DND-41 (cell line): Measurements from ENCODE around the gene SLC38A3.

ENCODE experiments used
- ATAC-seq: fragments of 200-7000 bp; cut with Tn5 transposase; 3 replicates; pipeline ENCODE4 v1.9.1; 2021; ENCODE audit warnings: low read depth; ENCODE audit not compliant: insufficient read depth
- DNase-seq: peaks from one replicate; pipeline ENCODE4 v3.0.0-alpha.2; 2020
- H2AFZ ChIP-seq: 2 replicates; pipeline ENCODE4 v1.6.0; 2012; ENCODE audit warnings: low read depth, low read length
- H3K27ac ChIP-seq: 2 replicates; pipeline ENCODE4 v1.5.1; 2012; ENCODE audit warnings: low read length, inconsistent platforms
- H3K27me3 ChIP-seq: fragments of 200-600 bp; sonication (generic); 2 replicates; pipeline ENCODE4 v1.6.0; 2012; ENCODE audit warnings: low read length, mild to moderate bottlenecking, inconsistent platforms; ENCODE audit not compliant: insufficient read depth, poor library complexity
- H3K36me3 ChIP-seq: 2 replicates; pipeline ENCODE4 v1.5.1; 2012; ENCODE audit warnings: low read length, inconsistent platforms; ENCODE audit not compliant: insufficient read depth
- H3K4me1 ChIP-seq: 2 replicates; pipeline ENCODE4 v1.5.1; 2012; ENCODE audit warnings: mild to moderate bottlenecking, low read length; ENCODE audit not compliant: insufficient read depth
- H3K4me2 ChIP-seq: 2 replicates; pipeline ENCODE4 v1.6.0; 2012; ENCODE audit warnings: mild to moderate bottlenecking, moderate library complexity, low read length, inconsistent platforms; ENCODE audit not compliant: insufficient read depth
- H3K4me3 ChIP-seq, 2 experiments: fragments of 200-600 bp in 1 of 2; shearing (Covaris generic) in 1 of 2; 2 replicates each; pipeline ENCODE4 v1.5.1; 2012 to 2016; ENCODE audit warnings: inconsistent platforms in 2 of 2, low read length in 2 of 2, mild to moderate bottlenecking in 2 of 2, low read depth in 1 of 2, moderate library complexity in 1 of 2
- H3K79me2 ChIP-seq: 2 replicates; pipeline ENCODE4 v1.6.0; 2012; ENCODE audit warnings: low read length, inconsistent platforms; ENCODE audit not compliant: insufficient read depth
- H3K9ac ChIP-seq: 2 replicates; pipeline ENCODE4 v1.6.0; 2012; ENCODE audit warnings: low read depth, mild to moderate bottlenecking, inconsistent platforms, low read length, moderate library complexity
- H3K9me3 ChIP-seq: 2 replicates; pipeline ENCODE4 v1.5.1; 2012; ENCODE audit warnings: low read length, moderate library complexity, mild to moderate bottlenecking, inconsistent platforms; ENCODE audit not compliant: insufficient read depth, severe bottlenecking
- H4K20me1 ChIP-seq: 2 replicates; pipeline ENCODE4 v1.6.0; 2012; ENCODE audit warnings: low read length; ENCODE audit not compliant: insufficient read depth
- CTCF ChIP-seq: IDR thresholded peaks from 2 replicates; pipeline ENCODE4 v1.5.1; 2012; ENCODE audit warnings: borderline replicate concordance, low read length, moderate library complexity, mild to moderate bottlenecking; ENCODE audit not compliant: poor library complexity, severe bottlenecking; ENCODE audit errors: extremely low read depth
- EZH2 ChIP-seq: IDR thresholded peaks from 3 replicates; pipeline ENCODE4 v1.6.1; 2012; ENCODE audit warnings: borderline replicate concordance, low read depth, mild to moderate bottlenecking, moderate library complexity, low read length, inconsistent platforms; ENCODE audit not compliant: severe bottlenecking

Gene SLC38A3

GRCh38 chr3:50262778-50263177 lies 57.7 kb downstream of the SLC38A3 start:
- peaks cover 18% of the 10 kb centered on the region for H3K4me1 ChIP-seq
- no peak overlapping the region for H3K4me3 ChIP-seq

GRCh38 chr3:50263478-50264382 lies 58.7 kb downstream of the SLC38A3 start:
- no peak overlapping the region for H3K4me3 ChIP-seq
- no peak overlapping the region for H3K9ac ChIP-seq
- no peak for ATAC-seq

More at GRCh38 chr3:50262778-50263177, 57.7 kb downstream of the SLC38A3 start:
- TF ChIP-seq CTCF (no peak), EZH2 (no peak)
- DNase-seq (no peak), ATAC-seq (no peak)
- peaks cover 7% of the 10 kb centered on the region for H3K36me3 ChIP-seq
- no peak overlapping the region for H3K9ac ChIP-seq
- no peaks in the 10 kb centered on the region for H4K20me1 ChIP-seq
- H3K9me3 ChIP-seq = no peaks in the 10 kb centered on the region
- H3K79me2 ChIP-seq = no peaks in the 10 kb centered on the region
- H2AFZ ChIP-seq = no peak overlapping the region
- no peak overlapping the region for H3K4me2 ChIP-seq
- no peak overlapping the region for H3K27ac ChIP-seq
- no peaks in the 10 kb centered on the region for H3K27me3 ChIP-seq

GRCh38 chr3:50264383-50264963 lies 59.4 kb downstream of the SLC38A3 start:
- no peaks in the 10 kb centered on the region for H3K27me3 ChIP-seq
- no peaks in the 10 kb centered on the region for H3K79me2 ChIP-seq
- H3K27ac ChIP-seq = no peak overlapping the region
- DNase-seq = no peak
- no peaks in the 10 kb centered on the region for H3K36me3 ChIP-seq
- H3K4me2 ChIP-seq = no peak overlapping the region
- ATAC-seq = no peak
- no peaks in the 10 kb centered on the region for H4K20me1 ChIP-seq
- no peaks in the 10 kb centered on the region for H3K9me3 ChIP-seq
- no peak overlapping the region for H3K4me3 ChIP-seq
- H3K4me1 ChIP-seq = peaks cover 17% of the 10 kb centered on the region
- H3K9ac ChIP-seq = no peak overlapping the region
- no peak overlapping the region for H2AFZ ChIP-seq
- no peak for TF ChIP-seq CTCF
- TF ChIP-seq EZH2 = no peak

More at GRCh38 chr3:50263478-50264382, 58.7 kb downstream of the SLC38A3 start:
- no peaks in the 10 kb centered on the region for H3K9me3 ChIP-seq
- H4K20me1 ChIP-seq = no peaks in the 10 kb centered on the region
- no peak overlapping the region for H2AFZ ChIP-seq
- DNase-seq = no peak
- H3K27ac ChIP-seq = no peak overlapping the region
- peaks cover 18% of the 10 kb centered on the region for H3K4me1 ChIP-seq
- H3K27me3 ChIP-seq = no peaks in the 10 kb centered on the region
- no peak overlapping the region for H3K4me2 ChIP-seq
- TF ChIP-seq EZH2 = no peak
- TF ChIP-seq CTCF = no peak
- no peaks in the 10 kb centered on the region for H3K79me2 ChIP-seq
- no peaks in the 10 kb centered on the region for H3K36me3 ChIP-seq
